Erythroblast (primary cell): ENCODE measurements around the gene SYMPK.

Source experiments
- GATA1 ChIP-seq: IDR thresholded peaks from 2 replicates; pipeline ENCODE4 v1.6.1; 2011; ENCODE audit warnings: low read depth, mild to moderate bottlenecking, control low read depth, low read length, moderate library complexity
- POLR2A ChIP-seq: IDR thresholded peaks from 2 replicates; pipeline ENCODE4 v1.6.1; 2011; ENCODE audit warnings: mild to moderate bottlenecking, low read length

DNA sequence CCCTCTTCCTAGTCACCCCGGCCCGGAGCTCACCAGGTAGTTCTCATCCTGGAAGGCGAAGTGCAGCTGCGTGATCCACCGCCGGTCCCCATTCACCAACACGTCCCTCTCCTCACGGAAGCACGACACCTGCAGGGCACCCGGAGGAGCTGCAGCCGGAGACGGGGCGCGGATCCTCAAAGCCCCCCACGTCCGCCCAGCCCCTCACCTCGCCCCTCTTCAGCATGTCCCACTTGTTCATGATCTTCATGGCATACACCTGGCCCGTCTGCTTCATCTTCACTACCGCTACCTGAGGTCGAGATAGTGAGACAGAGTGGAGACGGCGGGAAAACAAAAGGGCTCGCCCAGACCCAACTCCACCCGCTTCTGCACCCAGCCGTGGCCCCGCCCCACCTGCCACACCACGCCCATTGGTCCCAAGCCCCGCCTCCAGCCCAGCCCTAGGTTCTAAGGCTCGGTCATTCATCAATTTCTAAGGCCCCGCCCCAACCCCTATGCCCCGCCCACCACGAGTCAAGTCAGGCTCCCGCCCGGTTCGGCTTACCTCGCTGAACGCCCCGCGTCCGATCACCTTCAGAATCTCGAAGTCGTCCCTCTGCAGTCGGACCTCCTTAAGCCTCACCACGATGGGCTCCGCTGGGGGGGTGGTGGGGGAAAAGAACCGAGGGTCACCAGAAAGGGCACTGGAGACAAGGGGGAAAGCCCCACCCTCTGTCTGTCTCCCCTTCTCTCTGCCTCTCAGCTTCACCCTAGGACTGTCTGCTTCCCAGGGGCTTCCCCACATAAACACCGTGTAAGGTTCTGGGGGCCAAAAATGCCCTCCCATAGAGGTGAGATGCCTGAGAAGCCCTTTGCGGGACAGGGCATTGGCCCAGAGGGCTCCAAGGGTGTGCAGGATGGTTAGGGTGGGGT, 83.5 kb downstream of the SYMPK start:
- TF ChIP-seq POLR2A: peak; percentile 24
- TF ChIP-seq GATA1: no peak
